WI38 (cell line): ENCODE results near the gene PPIL4.

Source experiments
- H3K4me3 ChIP-seq: 2 replicates; pipeline ENCODE4 v1.5.1; 2011; ENCODE audit warnings: low read depth, mild to moderate bottlenecking, control low read depth, low read length
- CTCF ChIP-seq: IDR thresholded peaks from 2 replicates; pipeline ENCODE4 v1.5.1; 2012; ENCODE audit warnings: low read depth, mild to moderate bottlenecking, control low read depth, low read length

The PPIL4 gene

GRCh38 chr6:149559389-149559788 lies 13.5 kb upstream of the PPIL4 start:
- TF ChIP-seq CTCF, result no peak
- no peak overlapping the region for H3K4me3 ChIP-seq

GRCh38 chr6:149558029-149558428 lies 12.2 kb upstream of the PPIL4 start:
- no peak for TF ChIP-seq CTCF

DNA sequence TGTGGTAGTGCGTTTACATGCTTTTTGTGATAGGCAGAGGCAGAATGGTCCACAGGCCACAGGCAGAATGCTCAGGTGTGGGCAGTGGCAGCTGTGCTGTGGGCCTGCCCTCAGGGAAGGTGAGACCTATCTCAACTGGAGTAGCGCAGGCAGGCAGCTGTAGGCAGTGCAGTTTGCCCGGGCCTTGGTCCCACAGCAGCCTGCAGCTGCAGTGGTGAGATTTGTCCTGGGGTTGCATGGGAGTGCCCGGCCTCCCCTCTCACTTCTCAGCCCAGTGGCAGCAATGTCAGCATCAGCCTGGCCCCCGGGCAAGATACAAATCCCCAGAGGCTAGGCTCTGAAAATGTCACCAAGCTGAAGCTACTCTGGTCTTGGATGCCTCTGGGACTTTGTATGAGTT lies 6.1 kb upstream of the PPIL4 start:
- no peak overlapping the region for H3K4me3 ChIP-seq
- no peak for TF ChIP-seq CTCF

More at GRCh38 chr6:149558029-149558428, 12.2 kb upstream of the PPIL4 start:
- no peak overlapping the region for H3K4me3 ChIP-seq

GRCh38 chr6:149545258-149545753 lies 537 bp downstream of the PPIL4 start:
- peak overlapping the region; percentile 100 for H3K4me3 ChIP-seq
- TF ChIP-seq CTCF, result no peak

DNA sequence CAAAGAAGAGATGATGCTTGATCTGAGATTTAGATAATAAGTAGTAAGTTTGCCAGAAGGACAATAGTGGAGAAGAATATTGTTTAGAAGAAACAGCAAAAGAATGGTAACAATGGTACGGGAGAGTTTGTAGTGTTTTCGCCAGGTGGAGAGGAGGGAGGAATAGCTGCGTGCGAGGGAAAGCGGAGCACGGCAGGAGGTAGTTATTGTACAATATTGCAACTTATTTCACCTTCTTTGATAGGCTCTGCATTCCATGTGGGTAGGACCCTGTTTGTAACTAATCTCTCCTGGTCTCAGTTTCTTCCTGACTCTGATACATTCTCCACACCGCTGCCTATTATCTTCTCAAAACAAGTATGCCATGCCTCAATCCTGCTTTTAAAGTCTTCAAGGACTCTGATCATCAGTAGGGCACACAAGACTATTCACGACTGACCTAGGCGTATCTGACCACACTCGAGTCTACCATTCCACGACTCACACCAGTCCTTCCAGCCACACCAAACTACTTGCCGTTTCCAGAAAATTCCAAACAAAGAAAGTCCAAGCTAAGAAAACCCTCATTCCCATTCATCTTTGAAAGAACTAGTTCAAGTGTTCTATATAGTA lies 1.1 kb downstream of the PPIL4 start:
- TF ChIP-seq CTCF, result no peak
- peak overlapping the region; percentile 100 for H3K4me3 ChIP-seq

DNA sequence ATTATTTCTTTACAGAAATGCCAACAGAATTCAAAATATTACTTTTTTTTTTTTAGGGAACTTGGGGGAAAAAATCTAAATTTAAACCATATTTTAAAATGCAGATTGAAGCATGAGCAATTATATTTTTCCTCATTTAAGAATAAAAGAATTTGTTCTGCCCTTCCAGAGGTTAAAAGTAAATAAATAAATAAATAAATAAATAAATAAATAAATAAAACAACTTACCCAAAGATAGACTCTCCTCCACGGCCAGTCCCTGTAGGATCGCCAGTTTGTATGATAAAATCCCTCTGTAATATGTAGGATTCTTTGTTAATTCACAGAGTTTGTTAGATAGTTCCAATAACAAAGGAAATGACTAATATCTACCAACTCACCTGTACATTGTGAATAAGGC lies 4.7 kb downstream of the PPIL4 start:
- TF ChIP-seq CTCF, result no peak

DNA sequence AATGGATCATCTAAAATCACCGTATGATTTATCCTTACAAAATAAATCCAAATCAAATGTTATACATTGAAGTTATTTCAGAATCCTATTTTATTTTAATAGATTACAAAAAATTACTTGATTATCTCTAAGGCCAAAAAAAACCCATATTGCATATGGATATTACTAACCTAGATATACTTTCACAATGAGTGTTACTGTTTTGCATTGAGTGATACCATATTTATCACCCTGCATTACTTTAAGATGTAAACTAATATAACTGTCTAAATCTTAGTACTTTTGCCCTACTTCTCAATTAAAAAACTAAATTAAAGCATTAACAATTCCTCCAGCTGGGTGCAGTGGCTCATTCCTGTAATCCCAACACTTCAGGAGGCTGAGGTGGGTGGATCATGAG lies 11.1 kb downstream of the PPIL4 start:
- no peak for TF ChIP-seq CTCF
- H3K4me3 ChIP-seq, result no peak overlapping the region

More for the DNA sequence above, 4.7 kb downstream of the PPIL4 start:
- H3K4me3 ChIP-seq, result no peak overlapping the region
